Transverse colon (tissue), 4 donors: Measurements from ENCODE around the gene RPS27A. TPM values are rescaled to one million over a fixed set of nuclear protein-coding genes. Genes with fewer than 3 reads are reported as not detected.
A peak's percentile ranks its signal among the peaks of the same experiment; 100 is the strongest.
"Not testable (repeated sequence)": the region's sequence is repeated elsewhere in the genome, so short reads cannot be mapped to it uniquely, and the experiment has no call there.

Experiments
- DNase-seq: peaks from one replicate; pipeline ENCODE4 v3.0.0-alpha.2; 2019
- H3K27ac ChIP-seq, 4 donors: fragments of 200-600 bp; sonication (generic); 2 replicates each; pipeline ENCODE4 v1.5.1; 2016 to 2018; ENCODE audit warnings: inconsistent platforms in 4 of 4
- H3K27me3 ChIP-seq: fragments of 200-600 bp; sonication (generic); 2 replicates; pipeline ENCODE4 v1.5.1; 2017; ENCODE audit warnings: inconsistent platforms
- H3K36me3 ChIP-seq, 4 donors: fragments of 200-600 bp; sonication (generic); 2 replicates each; pipeline ENCODE4 v1.5.1; 2017 to 2019; ENCODE audit warnings: inconsistent platforms in 4 of 4
- H3K4me1 ChIP-seq, 4 donors: fragments of 200-600 bp; sonication (generic); 2 replicates each; pipeline ENCODE4 v1.5.1; 2017 to 2020; ENCODE audit warnings: inconsistent platforms in 4 of 4
- H3K4me3 ChIP-seq, 4 donors: fragments of 200-600 bp; sonication (generic); 1 replicate in 1 of 4; 2 replicates in 3 of 4; pipeline versions ENCODE4 v1.5.1 to v1.6.1; 2017 to 2019; ENCODE audit warnings: inconsistent platforms in 4 of 4
- H3K9me3 ChIP-seq, 2 donors: fragments of 200-600 bp; sonication (generic); 2 replicates each; pipeline ENCODE4 v1.5.1; 2017 to 2019; ENCODE audit warnings: inconsistent platforms in 2 of 2
- CTCF ChIP-seq, 5 experiments: fragments of 200-600 bp in 3 of 5; fragments of 450-650 bp in 2 of 5; sonication (generic) in 3 of 5; IDR thresholded peaks; 1 replicate in 2 of 5; 2 replicates in 3 of 5; pipeline ENCODE4 v1.5.1; 2016 to 2017; ENCODE audit warnings: antibody characterized with exemption in 5 of 5, inconsistent platforms in 3 of 5, mild to moderate bottlenecking in 2 of 5, moderate library complexity in 1 of 5
- EP300 ChIP-seq: sonication (generic); formaldehyde crosslinking; IDR thresholded peaks from one replicate; pipeline ENCODE4 v1.6.1; 2017; ENCODE audit warnings: antibody characterized with exemption, low read depth
- POLR2A ChIP-seq: fragments of 450-650 bp; IDR thresholded peaks from one replicate; pipeline ENCODE4 v1.6.1; 2016; ENCODE audit warnings: antibody characterized with exemption, mild to moderate bottlenecking, moderate library complexity
- POLR2AphosphoS5 ChIP-seq, 3 donors: sonication (generic); formaldehyde crosslinking; IDR thresholded peaks; one replicate each; pipeline ENCODE4 v1.6.1; 2016; ENCODE audit warnings: antibody characterized with exemption in 3 of 3
- WGBS, 2 donors: methylation state at CpG; one replicate each; pipeline ENCODE4 v1.1.5; 2018; ENCODE audit warnings: low coverage in 1 of 2; 5-methylcytosine and 5-hydroxymethylcytosine counted together
- in situ Hi-C, 4 donors: fragments of 200-750 bp; cut with MboI; loops; one replicate each; pipeline versions ENCODE4 v1.15.0 to v1.15.1; 2017; ENCODE audit warnings: low sequenced_read_pairs in 3 of 4, low pct_ligation_motif_present in 1 of 4, low pct_unique_long_range_greater_than_20kb in 1 of 4
- intact Hi-C: fragments of 100-400 bp; cut with DNase I; formaldehyde crosslinking; loops from one replicate; pipeline ENCODE4 v1.15.1; 2023; ENCODE audit warnings: low total_unique reads
- total RNA-seq, 4 donors: library from RNA; depleted of rRNA; stranded (reverse); fragments of >200 nt; gene quantifications; one replicate each; pipeline ENCODE4 v1.1.0, GENCODE V29; 2016

Gene RPS27A
- 1,000 to 10,000 TPM in 2 of 4 donors, 100 to 1,000 TPM in 2; 233 to 1,267 (median 895) TPM for total RNA-seq

GRCh38 chr2:55232084-55232862 lies at the start of gene RPS27A, which contains the start of gene CLHC1:
Gene RPS27A (plus strand): TSS chr2:55232688. CDS start chr2:55232825, 137 bp downstream.
Gene CLHC1 (minus strand): TSS chr2:55232293. CDS start chr2:55222411, 9,882 bp downstream.
- DNase-seq: peak; percentile 94
- TF ChIP-seq POLR2A (peak; percentile 87), POLR2AphosphoS5 (IDR thresholded peaks at IDR 0.05) (peak; percentile 91 to 97 (median 94)), EP300 (peak; percentile 58), CTCF (IDR thresholded peaks at IDR 0.05) (peak in 2 of 5 experiments; percentile 2 to 47)
- WGBS, 2 donors: 0 to 3% methylated on average over 8 to 37 of the region's 37 CpGs
- intact Hi-C loops (no loop called here), in situ Hi-C loops (no loop called here)
- Histone ChIP-seq H3K9me3 (no peaks in the 10 kb centered on the region), H3K4me3 (peak within 1 kb of the TSS; percentile 72 to 98 (median 90)), H3K36me3 (peaks cover 0 to 25% (median 11%) of the 10 kb centered on the region in 4 donors), H3K4me1 (peaks cover 17 to 24% (median 21%) of the 10 kb centered on the region in 4 donors), H3K27ac (peak within 1 kb of the TSS; percentile 87 to 95 (median 94)), H3K27me3 (no peaks in the 10 kb centered on the region)

DNA sequence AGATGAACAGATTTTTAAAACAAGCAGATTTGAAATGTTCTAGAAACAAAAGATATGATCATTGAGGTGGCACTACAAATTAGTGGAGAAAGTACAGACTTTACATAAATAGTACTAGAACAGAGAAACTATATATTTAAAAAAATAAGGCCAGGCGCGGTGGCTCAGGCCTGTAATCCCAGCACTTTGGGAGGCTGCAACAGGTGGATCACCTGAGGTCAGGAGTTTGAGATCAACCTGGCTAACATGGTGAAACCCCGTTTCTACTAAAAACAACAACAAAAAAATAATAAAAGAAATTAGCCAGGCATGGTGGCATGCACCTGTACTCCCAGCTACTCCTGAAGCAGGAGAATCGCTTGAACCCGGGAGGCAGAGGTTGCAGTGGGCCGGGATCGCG lies 45.7 kb upstream of the RPS27A start:
- in situ Hi-C loops: loop anchor here in 1 of 4 donors (25.0 kb wide), 1 partner anchor 675 kb away; no protein-coding TSS in a partner anchor
- H3K36me3 ChIP-seq, DNase-seq, intact Hi-C loops, H3K27ac ChIP-seq, H3K4me1 ChIP-seq, H3K27me3 ChIP-seq, H3K4me3 ChIP-seq, H3K9me3 ChIP-seq: not testable (repeated sequence)
- 79 to 83% methylated on average over 2 to 8 of the region's 8 CpGs for WGBS, 2 donors

DNA sequence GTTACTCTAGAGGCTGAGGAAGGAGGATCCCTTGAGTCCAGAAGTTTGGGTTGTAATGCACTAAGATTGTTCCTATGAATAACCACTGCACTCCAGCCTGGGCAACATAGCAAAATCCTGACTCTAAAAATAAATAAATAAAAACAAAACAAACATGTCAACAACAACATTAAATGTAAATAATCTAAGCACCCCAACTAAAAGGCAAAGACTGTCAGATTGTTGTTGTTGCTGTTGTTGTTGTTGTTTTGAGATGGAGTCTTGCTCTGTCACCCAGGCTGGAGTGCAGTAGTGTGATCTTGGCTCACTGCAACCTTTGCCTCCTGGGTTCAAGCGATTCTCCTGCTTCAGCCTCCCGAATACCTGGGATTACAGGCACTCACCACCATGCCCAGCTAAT lies 40.6 kb upstream of the RPS27A start:
- H3K36me3 ChIP-seq, H3K27me3 ChIP-seq, H3K4me3 ChIP-seq, H3K9me3 ChIP-seq, intact Hi-C loops, DNase-seq, H3K4me1 ChIP-seq, H3K27ac ChIP-seq: not testable (repeated sequence)
- in situ Hi-C loops: loop anchor here in 1 of 4 donors (25.0 kb wide), 1 partner anchor 680 kb away; no protein-coding TSS in a partner anchor
- 80 to 94% methylated on average over 1 to 2 of the region's 2 CpGs for WGBS, 2 donors

GRCh38 chr2:55196526-55196925 lies 36.0 kb upstream of the RPS27A start:
- no peak for TF ChIP-seq EP300
- TF ChIP-seq CTCF (IDR thresholded peaks at IDR 0.05): no peak
- no peak for TF ChIP-seq POLR2A
- no peak for TF ChIP-seq POLR2AphosphoS5 (IDR thresholded peaks at IDR 0.05)

DNA sequence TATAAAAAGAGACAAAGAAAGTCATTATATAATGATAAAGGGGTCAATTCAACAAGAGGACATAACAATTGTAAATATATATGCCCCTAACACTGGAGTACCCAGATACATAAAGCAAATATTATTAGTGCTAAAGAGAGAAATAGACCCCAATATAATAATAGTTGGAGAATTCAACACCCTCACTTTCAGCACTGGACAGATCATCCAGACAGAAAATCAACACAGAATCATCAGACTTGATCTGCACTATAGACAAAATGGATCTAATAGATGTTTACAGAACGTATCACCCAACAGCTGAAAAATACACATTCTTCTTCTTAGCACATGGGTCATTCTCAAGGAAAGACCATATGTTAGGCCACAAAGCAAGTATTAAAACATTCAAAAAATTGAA lies 32.1 kb upstream of the RPS27A start:
- H3K36me3 ChIP-seq: peaks cover 0 to 27% (median 0%) of the 10 kb centered on the region in 4 donors
- no peak for DNase-seq
- H3K4me1 ChIP-seq: no peaks in the 10 kb centered on the region
- no peaks in the 10 kb centered on the region for H3K27me3 ChIP-seq
- in situ Hi-C loops: loop anchor here in 1 of 4 donors (25.0 kb wide), 1 partner anchor 1088 kb away; the partner anchor contains the start of gene ACYP2
- TF ChIP-seq EP300 (no peak), POLR2AphosphoS5 (IDR thresholded peaks at IDR 0.05) (no peak), POLR2A (no peak), CTCF (IDR thresholded peaks at IDR 0.05) (no peak)
- intact Hi-C loops: no loop called here
- WGBS, 2 donors: 94 to 100% methylated on average over 1 of the region's 1 CpG
- peaks cover 0 to 4% of the 10 kb centered on the region in 2 donors for H3K9me3 ChIP-seq
- H3K27ac ChIP-seq: no peak overlapping the region
- no peak overlapping the region for H3K4me3 ChIP-seq

More at GRCh38 chr2:55196526-55196925, 36.0 kb upstream of the RPS27A start:
- Histone ChIP-seq H3K27me3 (no peaks in the 10 kb centered on the region), H3K4me1 (no peaks in the 10 kb centered on the region), H3K36me3 (peaks cover 0 to 10% (median 0%) of the 10 kb centered on the region in 4 donors), H3K9me3 (peaks cover 0 to 3% of the 10 kb centered on the region in 2 donors), H3K27ac (no peak overlapping the region), H3K4me3 (no peak overlapping the region)
- in situ Hi-C loops: loop anchor here in 1 of 4 donors (25.0 kb wide), 1 partner anchor 684 kb away; no protein-coding TSS in a partner anchor
- 96 to 100% methylated on average over 2 of the region's 2 CpGs for WGBS, 2 donors
- no peak for DNase-seq
- intact Hi-C loops: no loop called here
